Activated B cell treated with CpG ODN at 0.5 μM for 24 hours (primary cell): ENCODE data around the gene MRPL36. TPM values are rescaled to one million over a fixed set of nuclear protein-coding genes. Genes with fewer than 3 reads are reported as not detected.

Experiments
- ATAC-seq: fragments of 200-7000 bp; cut with Tn5 transposase; one replicate; pipeline ENCODE4 v1.10.0; 2021; ENCODE audit warnings: low read depth, mild to moderate bottlenecking, moderate library complexity
- CTCF ChIA-PET: fragments of 350-600 bp; sonication (Branson Sonifier 250); formaldehyde crosslinking; loops from one replicate; lab custom pipeline; 2021; ENCODE audit warnings: antibody characterized with exemption; lab: Charles Lee
- POLR2A ChIA-PET: fragments of 350-600 bp; sonication (Branson Sonifier 250); formaldehyde crosslinking; loops from one replicate; lab custom pipeline; 2021; ENCODE audit warnings: antibody characterized with exemption; lab: Charles Lee
- DNase-seq: peaks from one replicate; pipeline ENCODE4 v3.0.0; 2022
- H3K27ac Mint-ChIP-seq: one replicate; pipeline ENCODE4 v1.8.0; 2020; ENCODE audit warnings: mixed read lengths
- H3K27me3 Mint-ChIP-seq: one replicate; pipeline ENCODE4 v1.8.0; 2021; ENCODE audit warnings: mixed read lengths
- H3K36me3 Mint-ChIP-seq: one replicate; pipeline ENCODE4 v1.8.0; 2021; ENCODE audit warnings: low read depth, mixed read lengths
- H3K4me1 Mint-ChIP-seq: one replicate; pipeline ENCODE4 v1.8.0; 2021; ENCODE audit warnings: mixed read lengths
- H3K4me3 Mint-ChIP-seq: one replicate; pipeline ENCODE4 v1.8.0; 2020; ENCODE audit warnings: mild to moderate bottlenecking, mixed read lengths
- H3K9me3 Mint-ChIP-seq: one replicate; pipeline ENCODE4 v1.8.0; 2020; ENCODE audit warnings: mixed read lengths
- intact Hi-C: fragments of 100-400 bp; cut with micrococcal nuclease; formaldehyde crosslinking; loops from one replicate; pipeline ENCODE4 v1.15.1; 2024
- total RNA-seq: library from RNA; stranded (reverse); gene quantifications from 2 replicates; pipeline ENCODE4 v1.2.3, GENCODE V29; 2022
- TF ChIP-seq, protein P1 (sequence below): fragments of 200-600 bp; IDR thresholded peaks from one replicate; pipeline ENCODE4 v1.8.0; 2022; ENCODE audit warnings: antibody characterized with exemption, mild to moderate bottlenecking

MRPL36 gene
- total RNA-seq, 1 donor from 2014 or later, result 28.7 TPM

DNA sequence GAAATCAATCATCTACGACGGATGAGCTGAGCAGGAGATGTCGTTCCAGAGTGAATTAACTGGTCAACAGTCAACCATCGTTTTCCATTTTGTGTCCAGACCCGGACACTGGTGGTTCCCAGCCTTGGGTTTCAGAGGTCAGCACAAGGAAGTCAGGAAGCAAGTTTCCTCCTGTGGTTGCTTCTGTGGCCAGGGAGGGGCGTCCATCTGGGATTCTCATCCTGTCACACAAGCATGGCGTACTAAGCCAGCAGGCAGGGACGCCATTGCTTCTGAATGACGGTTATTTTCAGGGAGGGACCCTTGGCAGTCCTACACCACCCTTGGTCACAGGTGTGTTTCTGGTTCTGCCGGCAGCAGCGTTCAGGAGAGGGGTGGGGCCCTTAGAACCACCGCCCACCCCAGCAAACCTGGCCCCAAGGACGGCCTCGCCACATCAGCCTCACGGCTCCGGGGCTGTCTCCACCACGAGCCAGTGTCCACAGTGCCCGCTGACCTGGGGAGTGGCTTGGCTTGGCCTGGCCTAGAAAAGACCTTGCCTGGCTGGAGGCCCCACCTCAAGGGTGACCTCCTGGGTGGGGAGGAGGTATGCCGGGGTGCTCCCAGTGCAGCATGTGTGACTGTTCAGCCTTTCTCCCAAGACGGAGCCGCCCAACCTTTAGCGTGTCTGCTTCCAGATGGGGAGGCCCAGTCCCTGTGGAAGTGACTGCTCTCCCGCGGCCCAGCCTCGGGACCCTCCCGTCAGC lies 26.8 kb upstream of the MRPL36 start:
- ATAC-seq, result no peak
- Mint-ChIP-seq H3K27me3 (no peaks in the 10 kb centered on the region), H3K36me3 (peaks cover 30% of the 10 kb centered on the region), H3K27ac (no peak overlapping the region), H3K4me1 (no peaks in the 10 kb centered on the region), H3K9me3 (no peaks in the 10 kb centered on the region), H3K4me3 (no peak overlapping the region)
- intact Hi-C loops, result no loop called here
- no peak for DNase-seq
- TF ChIP-seq, protein P1, sequence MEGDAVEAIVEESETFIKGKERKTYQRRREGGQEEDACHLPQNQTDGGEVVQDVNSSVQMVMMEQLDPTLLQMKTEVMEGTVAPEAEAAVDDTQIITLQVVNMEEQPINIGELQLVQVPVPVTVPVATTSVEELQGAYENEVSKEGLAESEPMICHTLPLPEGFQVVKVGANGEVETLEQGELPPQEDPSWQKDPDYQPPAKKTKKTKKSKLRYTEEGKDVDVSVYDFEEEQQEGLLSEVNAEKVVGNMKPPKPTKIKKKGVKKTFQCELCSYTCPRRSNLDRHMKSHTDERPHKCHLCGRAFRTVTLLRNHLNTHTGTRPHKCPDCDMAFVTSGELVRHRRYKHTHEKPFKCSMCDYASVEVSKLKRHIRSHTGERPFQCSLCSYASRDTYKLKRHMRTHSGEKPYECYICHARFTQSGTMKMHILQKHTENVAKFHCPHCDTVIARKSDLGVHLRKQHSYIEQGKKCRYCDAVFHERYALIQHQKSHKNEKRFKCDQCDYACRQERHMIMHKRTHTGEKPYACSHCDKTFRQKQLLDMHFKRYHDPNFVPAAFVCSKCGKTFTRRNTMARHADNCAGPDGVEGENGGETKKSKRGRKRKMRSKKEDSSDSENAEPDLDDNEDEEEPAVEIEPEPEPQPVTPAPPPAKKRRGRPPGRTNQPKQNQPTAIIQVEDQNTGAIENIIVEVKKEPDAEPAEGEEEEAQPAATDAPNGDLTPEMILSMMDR, result no peak
- CTCF ChIA-PET, result no interaction called here
- POLR2A ChIA-PET, result interaction anchor here (0.7 kb wide), 1 partner anchor 42 kb away, joined by 4 read pairs; no protein-coding TSS in a partner anchor

DNA sequence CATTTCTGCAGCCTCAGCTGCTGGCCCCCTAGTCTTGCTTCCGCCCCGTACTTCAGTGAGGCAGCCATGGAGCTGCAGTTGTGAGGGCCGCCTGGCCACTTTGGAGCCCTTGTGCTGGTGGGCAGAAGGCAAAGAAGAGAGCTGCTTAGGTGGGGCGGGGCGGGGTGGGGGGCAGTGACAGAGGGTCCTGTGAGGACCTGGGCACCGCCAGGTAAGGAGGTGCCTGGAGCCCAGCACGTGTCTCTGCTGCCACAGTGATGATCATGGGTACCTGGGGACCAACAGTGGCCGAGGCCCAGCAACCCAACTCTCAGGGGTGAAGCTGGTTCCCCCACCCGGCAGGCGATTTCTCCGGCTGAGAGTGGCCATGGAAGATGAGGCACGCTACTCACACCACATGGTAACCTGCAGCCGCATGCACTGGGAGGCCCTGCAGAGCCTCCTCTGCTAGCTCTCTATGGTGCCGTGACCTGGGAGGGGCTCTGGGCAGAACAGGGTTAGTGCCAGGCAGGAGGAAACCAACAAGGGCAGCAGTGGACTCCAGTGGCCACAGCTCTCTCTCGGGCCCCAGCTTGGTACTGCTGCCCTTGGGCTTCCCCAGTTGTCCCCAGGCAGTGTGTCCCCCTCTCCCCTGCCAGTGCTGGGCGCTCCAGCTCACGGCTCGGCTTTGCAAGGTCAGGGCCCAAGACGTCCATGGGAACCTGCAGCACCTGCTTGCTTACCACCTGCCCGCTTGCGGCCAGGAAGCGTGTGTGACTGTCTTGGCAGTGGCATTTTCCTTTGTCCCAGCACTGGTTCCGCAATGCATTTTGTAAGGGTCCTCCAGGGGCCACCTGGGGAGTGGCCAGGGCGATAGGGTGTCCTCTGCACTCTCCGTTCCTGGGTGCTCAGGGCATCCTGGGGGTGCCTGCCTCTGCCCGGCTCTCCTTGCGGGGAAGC lies 25.5 kb upstream of the MRPL36 start:
- H3K27me3 Mint-ChIP-seq, result no peaks in the 10 kb centered on the region
- TF ChIP-seq, protein P1, result no peak
- intact Hi-C loops, result no loop called here
- ChIA-PET CTCF (no interaction called here), POLR2A (no interaction called here)
- no peak overlapping the region for H3K27ac Mint-ChIP-seq
- H3K36me3 Mint-ChIP-seq, result peaks cover 42% of the 10 kb centered on the region
- DNase-seq (no peak), ATAC-seq (no peak)
- no peaks in the 10 kb centered on the region for H3K4me1 Mint-ChIP-seq
- no peaks in the 10 kb centered on the region for H3K9me3 Mint-ChIP-seq
- H3K4me3 Mint-ChIP-seq, result no peak overlapping the region

DNA sequence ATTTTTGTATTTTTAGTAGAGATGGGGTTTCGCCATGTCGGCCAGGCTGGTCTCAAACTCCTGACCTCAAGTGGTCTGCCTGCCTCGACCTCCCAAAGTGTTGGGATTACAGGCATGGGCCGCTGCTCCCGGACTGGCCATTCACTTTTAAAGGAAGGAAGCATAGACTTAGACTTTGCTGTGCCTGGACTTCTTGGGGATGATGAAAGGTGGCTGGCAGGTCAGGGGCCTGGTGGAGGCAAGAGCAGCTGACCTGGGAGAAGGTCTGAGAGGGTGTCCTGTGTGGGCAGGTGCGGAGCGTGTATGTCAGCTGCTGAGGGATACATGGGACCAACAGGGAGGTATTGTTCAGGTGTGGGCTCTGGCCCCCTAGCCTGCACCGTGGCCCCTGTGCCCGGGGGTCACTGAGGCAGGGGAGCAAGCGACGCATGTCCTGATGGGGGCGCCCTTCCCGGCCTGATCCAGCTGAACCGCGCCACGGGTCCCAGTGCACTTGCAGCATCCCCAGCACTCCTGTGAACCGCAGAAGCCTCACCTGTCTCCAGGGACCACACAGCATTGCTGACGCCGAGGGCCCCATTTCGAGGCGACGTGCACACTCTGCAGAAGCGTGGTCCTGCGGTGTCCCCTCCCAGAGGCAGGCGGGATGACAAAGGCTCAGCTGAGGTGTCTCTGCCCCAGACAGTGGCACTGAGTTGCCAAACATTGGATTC lies 24.6 kb upstream of the MRPL36 start:
- ChIA-PET POLR2A (no interaction called here), CTCF (no interaction called here)
- H3K36me3 Mint-ChIP-seq, result peaks cover 51% of the 10 kb centered on the region
- H3K4me1 Mint-ChIP-seq, result peaks cover 3% of the 10 kb centered on the region
- DNase-seq (no peak), ATAC-seq (no peak)
- no peak overlapping the region for H3K27ac Mint-ChIP-seq
- no peaks in the 10 kb centered on the region for H3K9me3 Mint-ChIP-seq
- no peak overlapping the region for H3K4me3 Mint-ChIP-seq
- intact Hi-C loops, result no loop called here
- no peaks in the 10 kb centered on the region for H3K27me3 Mint-ChIP-seq
- TF ChIP-seq, protein P1, result no peak

DNA sequence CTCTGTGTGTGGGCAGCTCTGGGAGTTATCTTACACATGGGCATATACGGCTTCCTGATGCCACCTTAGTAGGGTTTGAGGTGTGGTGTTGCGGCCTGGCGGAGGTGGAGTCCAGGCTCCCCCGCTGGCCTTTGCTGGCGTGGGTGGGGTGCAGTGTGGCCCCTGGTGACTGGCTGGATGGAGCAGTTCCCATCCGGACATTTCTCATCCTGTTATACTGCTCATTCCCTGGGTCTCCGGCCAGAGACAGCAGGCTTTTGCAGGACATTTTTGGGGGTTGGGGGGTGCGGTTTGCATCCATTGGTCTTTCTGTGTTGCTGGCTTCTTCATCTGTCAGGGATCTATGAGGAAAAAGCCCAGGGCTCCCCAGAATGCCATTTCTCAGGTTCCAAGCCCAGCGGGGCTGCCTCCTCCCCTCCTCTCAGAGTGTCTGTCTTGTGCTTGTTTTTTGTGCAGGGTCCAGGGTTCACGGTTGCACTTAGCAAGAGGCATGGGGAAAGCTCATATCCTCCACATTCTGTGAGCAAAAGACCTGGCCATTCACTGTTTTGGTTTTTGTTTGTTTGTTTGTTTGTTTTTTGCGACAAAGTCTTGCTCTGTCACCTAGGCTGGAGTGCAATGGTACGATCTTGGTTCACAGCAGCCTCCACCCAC lies 23.9 kb upstream of the MRPL36 start:
- no peaks in the 10 kb centered on the region for H3K27me3 Mint-ChIP-seq
- no peak for DNase-seq
- TF ChIP-seq, protein P1, result no peak
- peaks cover 5% of the 10 kb centered on the region for H3K4me1 Mint-ChIP-seq
- H3K4me3 Mint-ChIP-seq, result no peak overlapping the region
- ChIA-PET POLR2A (no interaction called here), CTCF (no interaction called here)
- peaks cover 59% of the 10 kb centered on the region for H3K36me3 Mint-ChIP-seq
- H3K27ac Mint-ChIP-seq, result no peak overlapping the region
- intact Hi-C loops, result no loop called here
- ATAC-seq, result no peak
- H3K9me3 Mint-ChIP-seq, result no peaks in the 10 kb centered on the region
